Measurements from ENCODE around the gene LGI1. TPM values are rescaled to one million over a fixed set of nuclear protein-coding genes. Genes with fewer than 3 reads are reported as not detected.

The LGI1 gene
- total RNA-seq, 1 experiment from 2014 or later: not detected

GRCh38 chr10:93752761-93753160 lies 5.0 kb upstream of the LGI1 start (continued):
- no peak for TF ChIP-seq CDX4 (CRISPR knock-in tag; IDR thresholded peaks at IDR 0.05; ENCODE audit: borderline replicate concordance)

GRCh38 chr10:93753621-93754250 lies 4.0 kb upstream of the LGI1 start:
- Mint-ChIP-seq H3K27ac (no peak overlapping the region), H3K4me1 (peaks cover 70% of the 10 kb centered on the region), H3K4me3 (no peak overlapping the region), H3K27me3 (ENCODE audit: low read depth) (peaks cover 24% of the 10 kb centered on the region), H3K36me3 (no peaks in the 10 kb centered on the region), H3K9me3 (no peaks in the 10 kb centered on the region)
- POLR2A ChIA-PET: no interaction called here
- TF ChIP-seq ATF2 (CRISPR knock-in tag; IDR thresholded peaks at IDR 0.05; ENCODE audit: borderline replicate concordance, low read depth): no peak
- no peak for ATAC-seq
- CTCF ChIA-PET: interaction anchor here (1.3 to 2.0 kb wide), 3 partner anchors 8 to 163 kb away, joined by 4 to 7 read pairs (median 6); no protein-coding TSS in a partner anchor
- no peak for DNase-seq (ENCODE audit: low spot score)

GRCh38 chr10:93754761-93755160 lies 3.0 kb upstream of the LGI1 start:
- Mint-ChIP-seq H3K27ac (no peak overlapping the region), H3K36me3 (no peaks in the 10 kb centered on the region), H3K27me3 (ENCODE audit: low read depth) (peaks cover 24% of the 10 kb centered on the region), H3K4me1 (peaks cover 70% of the 10 kb centered on the region), H3K4me3 (no peak overlapping the region), H3K9me3 (no peaks in the 10 kb centered on the region)
- CTCF ChIA-PET: interaction anchor here (1.7 kb wide), 1 partner anchor 10 kb away, joined by 7 read pairs; no protein-coding TSS in a partner anchor
- POLR2A ChIA-PET: interaction anchor here (0.7 kb wide), 1 partner anchor 15 kb away, joined by 3 read pairs; no protein-coding TSS in a partner anchor
- DNase-seq (ENCODE audit: low spot score): no peak
- no peak for ATAC-seq
- no peak for TF ChIP-seq NR1H2 (CRISPR knock-in tag; IDR thresholded peaks at IDR 0.05)
- no peak for TF ChIP-seq GTF2I (CRISPR knock-in tag; conservative IDR thresholded peaks at IDR 0.05)
- TF ChIP-seq ZNF317 (CRISPR knock-in tag; IDR thresholded peaks at IDR 0.05; ENCODE audit: borderline replicate concordance, low read depth): no peak
- TF ChIP-seq ZNF396 (CRISPR knock-in tag; IDR thresholded peaks at IDR 0.05; ENCODE audit: borderline replicate concordance): no peak
- TF ChIP-seq ZNF423 (CRISPR knock-in tag; IDR thresholded peaks at IDR 0.05): no peak
- TF ChIP-seq ZNF512 (CRISPR knock-in tag; IDR thresholded peaks at IDR 0.05; ENCODE audit: borderline replicate concordance): no peak

- ChIA-PET CTCF (interaction anchor here (1.9 to 2.6 kb wide), 2 partner anchors 9 to 12 kb away, joined by 6 to 13 read pairs; no protein-coding TSS in a partner anchor), POLR2A (interaction anchor here (0.6 kb wide), 1 partner anchor 403 kb away, joined by 3 read pairs; no protein-coding TSS in a partner anchor)
- H3K4me3 Mint-ChIP-seq: no peak overlapping the region
Measured at GRCh38 chr10:93755443-93756116, 2.2 kb upstream of the LGI1 start.

More at GRCh38 chr10:93755443-93756116, 2.2 kb upstream of the LGI1 start:
- Mint-ChIP-seq H3K27me3 (ENCODE audit: low read depth) (peaks cover 28% of the 10 kb centered on the region), H3K4me1 (peaks cover 71% of the 10 kb centered on the region), H3K27ac (no peak overlapping the region), H3K36me3 (no peaks in the 10 kb centered on the region), H3K9me3 (no peaks in the 10 kb centered on the region)
- TF ChIP-seq ZMAT4 (CRISPR knock-in tag; IDR thresholded peaks at IDR 0.05) (no peak), MXD4 (CRISPR knock-in tag; IDR thresholded peaks at IDR 0.05; ENCODE audit: borderline replicate concordance) (no peak), FOXP4 (CRISPR knock-in tag; IDR thresholded peaks at IDR 0.05) (no peak), NR2C2 (CRISPR knock-in tag; IDR thresholded peaks at IDR 0.05) (no peak), MLX (CRISPR knock-in tag; IDR thresholded peaks at IDR 0.05) (no peak), USF1 (CRISPR knock-in tag; IDR thresholded peaks at IDR 0.05) (no peak), ZSCAN18 (CRISPR knock-in tag; IDR thresholded peaks at IDR 0.05) (no peak), JUN (CRISPR knock-in tag; IDR thresholded peaks at IDR 0.05) (no peak), NFATC4 (CRISPR knock-in tag; IDR thresholded peaks at IDR 0.05) (no peak)
- ATAC-seq (no peak), DNase-seq (ENCODE audit: low spot score) (no peak)
